AG04449 (cell line): ENCODE results near the gene DGKE.

Experiments used
- CTCF ChIA-PET: fragments of 350-600 bp; formaldehyde crosslinking; extraction: SDS; loops from one replicate; lab custom pipeline; 2021; ENCODE audit warnings: antibody characterized with exemption; lab: Yijun Ruan, JAX
- POLR2A ChIA-PET: fragments of 400-600, 350-600 bp; formaldehyde crosslinking; extraction: SDS; loops from one replicate; lab custom pipeline; 2020; ENCODE audit warnings: antibody characterized with exemption, inconsistent platforms; lab: Yijun Ruan, JAX
- DNase-seq: peaks from one replicate; pipeline ENCODE4 v3.0.0-alpha.2; 2010; ENCODE audit warnings: low read depth, low spot score
- H3K4me3 ChIP-seq: 2 replicates; pipeline ENCODE4 v1.5.1; 2011; ENCODE audit warnings: low read depth, mild to moderate bottlenecking, control low read depth, low read length
- CTCF ChIP-seq: IDR thresholded peaks from one replicate; pipeline ENCODE4 v1.5.1; 2011; ENCODE audit warnings: mild to moderate bottlenecking, moderate library complexity, low read length, control low read depth, inconsistent platforms; ENCODE audit not compliant: insufficient read depth; ENCODE audit errors: missing control alignments

DGKE gene

GRCh38 chr17:56912105-56912999 is 78.4 kb downstream of the DGKE start:
- ChIA-PET CTCF (interaction anchor here (0.6 to 2.0 kb wide), 4 partner anchors 11 to 92 kb away, joined by 3 to 6 read pairs (median 3); no protein-coding TSS in a partner anchor), POLR2A (interaction anchor here (0.9 to 1.6 kb wide), 2 partner anchors 29 to 48 kb away, joined by 3 to 8 read pairs; partner anchors contain the start of gene COIL)
- TF ChIP-seq CTCF, result no peak
- H3K4me3 ChIP-seq, result peak overlapping the region; percentile 98
- no peak for DNase-seq

DNA sequence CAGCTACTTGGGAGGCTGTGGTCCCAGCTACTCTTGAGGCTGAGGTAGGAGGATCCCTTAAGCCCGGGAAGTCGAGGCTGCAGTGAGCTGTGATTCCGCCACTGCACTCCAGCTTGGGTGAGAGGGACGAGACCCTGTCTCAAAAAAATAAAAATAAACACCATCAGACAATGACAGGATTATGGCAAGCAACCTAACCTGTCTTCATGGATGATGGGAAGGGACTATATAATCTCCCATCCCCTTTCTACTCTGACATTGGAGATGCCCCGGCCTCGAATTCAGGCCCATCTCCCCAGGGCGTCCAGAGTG is 79.0 kb downstream of the DGKE start:
- no peak for DNase-seq
- no peak for TF ChIP-seq CTCF
- ChIA-PET CTCF (interaction anchor here (1.6 to 2.0 kb wide), 2 partner anchors 23 to 93 kb away, joined by 4 to 6 read pairs; no protein-coding TSS in a partner anchor), POLR2A (interaction anchor here (0.9 to 1.6 kb wide), 3 partner anchors 11 to 48 kb away, joined by 3 to 8 read pairs (median 7); partner anchors contain the start of gene COIL)
- peak overlapping the region; percentile 98 for H3K4me3 ChIP-seq

DNA sequence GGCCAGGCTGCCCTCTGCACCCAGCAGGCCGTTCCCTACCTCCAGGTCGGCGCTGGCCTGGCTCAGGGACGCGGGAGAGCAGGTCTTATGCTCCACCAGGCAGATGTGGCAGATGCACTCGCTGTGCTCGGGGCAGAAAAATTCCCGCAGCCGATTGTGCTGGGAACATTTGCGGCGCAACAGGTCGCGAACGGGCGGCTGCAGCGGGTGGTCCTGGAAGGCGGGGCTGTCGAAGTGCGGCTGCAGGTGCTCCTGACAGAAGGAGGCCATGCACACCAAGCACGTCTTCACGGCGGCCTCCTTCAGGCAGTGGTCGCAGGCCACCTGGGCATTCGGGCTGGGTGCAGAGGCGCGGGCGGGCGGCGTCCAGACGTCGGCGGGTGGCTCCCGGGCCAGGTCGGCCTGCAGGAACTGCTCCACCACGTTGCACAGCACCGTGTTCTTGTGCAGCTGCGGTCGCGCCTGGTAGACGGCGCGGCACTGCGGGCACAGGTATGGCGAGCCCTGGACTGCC is 79.5 kb downstream of the DGKE start:
- TF ChIP-seq CTCF, result no peak
- ChIA-PET POLR2A (interaction anchor here (0.6 to 1.6 kb wide), 14 partner anchors 8 to 95 kb away, joined by 3 to 9 read pairs (median 3); partner anchors contain the start of genes C17orf67, COIL and DGKE), CTCF (interaction anchor here (1.6 to 2.0 kb wide), 2 partner anchors 23 to 93 kb away, joined by 4 to 6 read pairs; no protein-coding TSS in a partner anchor)
- peak overlapping the region; percentile 98 for H3K4me3 ChIP-seq
- no peak for DNase-seq

DNA sequence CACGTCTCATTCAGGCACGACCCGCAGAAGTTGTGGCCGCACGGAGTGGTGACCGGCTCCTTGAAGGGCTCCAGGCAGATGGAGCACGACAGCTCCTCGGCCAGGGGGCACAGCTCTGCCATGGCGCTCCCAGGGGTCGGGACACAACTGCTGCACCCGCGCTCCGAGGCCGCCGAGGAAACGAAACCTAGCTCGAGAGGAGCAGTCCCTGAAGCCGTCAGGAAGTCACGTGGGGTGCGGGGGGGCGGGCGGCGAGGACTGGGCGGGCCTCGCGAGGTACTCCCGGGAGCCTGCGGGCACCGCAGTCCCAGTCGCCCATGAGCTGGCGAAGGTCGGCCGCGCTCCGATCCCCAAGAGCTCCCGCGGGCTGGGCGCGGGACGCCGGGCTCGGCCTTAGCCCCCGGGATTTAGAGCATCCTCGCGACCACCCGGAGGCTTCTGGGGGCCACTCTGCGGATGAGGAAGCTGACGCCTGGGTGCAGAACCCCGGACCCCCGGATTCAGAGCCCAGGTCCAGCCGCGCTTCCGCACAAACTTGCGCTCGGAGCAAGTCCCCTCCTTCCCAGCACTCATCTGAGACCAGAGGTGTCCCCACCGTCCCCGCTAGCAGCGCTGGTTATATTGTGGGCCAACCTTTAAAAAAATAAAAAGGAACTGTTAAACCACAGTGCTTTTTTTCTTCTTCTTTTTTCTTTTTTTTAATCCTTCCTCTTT is 80.1 kb downstream of the DGKE start, which contains the start of gene TRIM25:
Gene TRIM25 (minus strand): TSS at position 183 of the 714 bp plus-strand sequence. CDS start 61 bp downstream, at position 122.
- TF ChIP-seq CTCF, result no peak
- ChIA-PET POLR2A (interaction anchor here (0.6 to 1.6 kb wide), 15 partner anchors 9 to 96 kb away, joined by 3 to 9 read pairs (median 4); partner anchors contain the start of genes C17orf67, COIL and DGKE), CTCF (interaction anchor here (0.6 to 2.0 kb wide), 3 partner anchors 24 to 94 kb away, joined by 3 to 6 read pairs (median 4); no protein-coding TSS in a partner anchor)
- DNase-seq, result no peak
- H3K4me3 ChIP-seq, result peak within 1 kb of the TSS; percentile 98

DNA sequence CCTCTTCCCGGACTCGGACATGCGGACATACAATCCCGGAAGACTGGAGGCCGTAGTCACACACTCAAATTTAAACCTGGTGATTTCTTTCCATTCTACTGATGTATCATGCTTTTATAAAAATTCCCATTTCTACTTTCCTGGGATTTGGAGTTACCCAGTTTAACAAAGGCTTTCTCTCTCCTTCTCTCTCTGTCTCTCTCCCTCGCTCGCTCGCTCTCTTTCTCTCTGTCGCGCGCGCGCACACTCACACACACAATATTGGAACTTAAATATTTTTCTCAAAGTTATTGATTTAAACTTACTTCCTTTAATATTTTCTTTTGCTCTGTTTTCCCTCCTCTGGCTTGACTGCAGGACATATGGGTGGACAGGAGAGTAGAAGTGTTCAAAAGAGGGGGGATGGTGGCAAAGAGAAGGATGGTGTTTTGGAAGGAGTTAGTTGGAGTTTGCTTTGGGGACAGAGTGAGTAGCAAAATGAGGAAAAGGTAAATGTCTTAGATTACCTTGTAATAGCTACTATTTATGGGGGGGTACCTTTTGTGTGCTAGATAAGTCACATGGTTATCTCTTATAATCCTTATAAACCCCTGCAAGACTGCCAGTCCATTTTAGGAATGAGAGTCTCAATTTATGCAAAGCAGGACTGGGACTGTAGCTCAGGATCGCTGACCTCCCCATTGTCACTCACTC is 80.8 kb downstream of the DGKE start:
- no peak for TF ChIP-seq CTCF
- DNase-seq, result no peak
- CTCF ChIA-PET, result interaction anchor here (0.6 to 1.6 kb wide), 2 partner anchors 25 to 46 kb away, joined by 3 to 4 read pairs; no protein-coding TSS in a partner anchor
- H3K4me3 ChIP-seq, result peak overlapping the region; percentile 98
- POLR2A ChIA-PET, result interaction anchor here (0.8 to 1.4 kb wide), 7 partner anchors 9 to 78 kb away, joined by 4 to 9 read pairs (median 5); no protein-coding TSS in a partner anchor
